DOHH2 (cell line): ENCODE measurements around the gene CCDC182.

ENCODE experiments used
- EZH2phosphoT487 ChIP-seq: fragments of 200-600 bp; sonication (generic); IDR thresholded peaks from 2 replicates; pipeline ENCODE4 v1.6.1; 2017; ENCODE audit warnings: borderline replicate concordance, mild to moderate bottlenecking, antibody characterized with exemption, low read length, moderate library complexity, mixed read lengths
- TF ChIP-seq, protein P1 (sequence below): fragments of 200-600 bp; sonication (generic); IDR thresholded peaks from one replicate; pipeline ENCODE4 v1.5.1; 2014; ENCODE audit warnings: antibody characterized with exemption, mild to moderate bottlenecking, low read depth, low read length; ENCODE audit not compliant: poor library complexity, severe bottlenecking

DNA sequence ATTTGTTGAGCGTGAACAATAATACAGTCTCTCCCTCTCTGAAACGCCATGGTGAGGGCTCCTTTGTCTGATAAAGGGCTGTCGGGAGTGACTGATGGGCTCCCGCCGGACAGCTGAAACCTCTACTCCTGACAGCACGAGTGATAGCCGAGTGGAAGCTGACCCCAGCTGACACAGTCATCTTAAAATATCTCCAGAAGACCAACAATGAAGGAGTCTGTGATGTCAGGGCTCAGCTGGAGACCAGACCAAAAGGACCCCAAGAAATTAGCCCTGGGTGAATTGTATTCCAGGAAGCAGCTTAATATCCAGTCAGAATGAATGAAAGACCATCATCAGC, 22.4 kb downstream of the CCDC182 start:
- TF ChIP-seq EZH2phosphoT487 = no peak
- TF ChIP-seq, protein P1, sequence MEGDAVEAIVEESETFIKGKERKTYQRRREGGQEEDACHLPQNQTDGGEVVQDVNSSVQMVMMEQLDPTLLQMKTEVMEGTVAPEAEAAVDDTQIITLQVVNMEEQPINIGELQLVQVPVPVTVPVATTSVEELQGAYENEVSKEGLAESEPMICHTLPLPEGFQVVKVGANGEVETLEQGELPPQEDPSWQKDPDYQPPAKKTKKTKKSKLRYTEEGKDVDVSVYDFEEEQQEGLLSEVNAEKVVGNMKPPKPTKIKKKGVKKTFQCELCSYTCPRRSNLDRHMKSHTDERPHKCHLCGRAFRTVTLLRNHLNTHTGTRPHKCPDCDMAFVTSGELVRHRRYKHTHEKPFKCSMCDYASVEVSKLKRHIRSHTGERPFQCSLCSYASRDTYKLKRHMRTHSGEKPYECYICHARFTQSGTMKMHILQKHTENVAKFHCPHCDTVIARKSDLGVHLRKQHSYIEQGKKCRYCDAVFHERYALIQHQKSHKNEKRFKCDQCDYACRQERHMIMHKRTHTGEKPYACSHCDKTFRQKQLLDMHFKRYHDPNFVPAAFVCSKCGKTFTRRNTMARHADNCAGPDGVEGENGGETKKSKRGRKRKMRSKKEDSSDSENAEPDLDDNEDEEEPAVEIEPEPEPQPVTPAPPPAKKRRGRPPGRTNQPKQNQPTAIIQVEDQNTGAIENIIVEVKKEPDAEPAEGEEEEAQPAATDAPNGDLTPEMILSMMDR = no peak
